Measurements from ENCODE around the gene DTX3. TPM values are rescaled to one million over a fixed set of nuclear protein-coding genes. Genes with fewer than 3 reads are reported as not detected.
"Not testable (repeated sequence)": the region's sequence is repeated elsewhere in the genome, so short reads cannot be mapped to it uniquely, and the experiment has no call there.

DTX3 gene
- total and polyA plus RNA-seq, 7 donors, result 1.2 to 68.4 (median 42.9) TPM

- no peak overlapping the region for H3K27ac ChIP-seq
- H3K4me1 ChIP-seq, result no peaks in the 10 kb centered on the region
- H3K27me3 ChIP-seq, result no peaks in the 10 kb centered on the region
- intact Hi-C loops (cut with DNase I), result no loop called here
- H3K4me3 ChIP-seq, result no peak overlapping the region
- TF ChIP-seq CTCF (IDR thresholded peaks at IDR 0.05), result no peak
- no peak for TF ChIP-seq POLR2A (IDR thresholded peaks at IDR 0.05)
- H3K9me3 ChIP-seq, result no peaks in the 10 kb centered on the region
- no peak for DNase-seq
- WGBS, 2 donors, result 54 to 76% methylated on average over 3 of the region's 3 CpGs
- H3K36me3 ChIP-seq, result no peaks in the 10 kb centered on the region
These were observed 49.4 kb downstream of the DTX3 start for GRCh38 chr12:57654042-57654441.

GRCh38 chr12:57655541-57656240, 51.1 kb downstream of the DTX3 start:
- DNase-seq, result no peak
- Histone ChIP-seq H3K36me3 (no peaks in the 10 kb centered on the region), H3K4me1 (no peaks in the 10 kb centered on the region), H3K9me3 (no peaks in the 10 kb centered on the region), H3K27me3 (no peaks in the 10 kb centered on the region), H3K4me3 (no peak overlapping the region), H3K27ac (no peak overlapping the region)
- 84 to 88% methylated on average over 23 of the region's 23 CpGs for WGBS, 2 donors
- TF ChIP-seq POLR2AphosphoS5 (IDR thresholded peaks at IDR 0.05) (no peak), CTCF (IDR thresholded peaks at IDR 0.05) (no peak), EP300 (IDR thresholded peaks at IDR 0.05) (no peak), POLR2A (IDR thresholded peaks at IDR 0.05) (no peak)
- intact Hi-C loops (cut with DNase I), result no loop called here

- H3K27ac ChIP-seq; H3K9me3 ChIP-seq; intact Hi-C loops (cut with DNase I); H3K27me3 ChIP-seq; H3K36me3 ChIP-seq; DNase-seq; H3K4me3 ChIP-seq; H3K4me1 ChIP-seq: not testable (repeated sequence)
- WGBS, 2 donors, result 73 to 86% methylated on average over 4 of the region's 4 CpGs
These were observed 51.8 kb downstream of the DTX3 start for GRCh38 chr12:57656408-57656807.

GRCh38 chr12:57657744-57658143, 53.1 kb downstream of the DTX3 start:
- H3K4me3 ChIP-seq, result no peak overlapping the region
- TF ChIP-seq CTCF (IDR thresholded peaks at IDR 0.05), result no peak
- TF ChIP-seq POLR2A (IDR thresholded peaks at IDR 0.05), result no peak
- TF ChIP-seq EP300 (IDR thresholded peaks at IDR 0.05), result no peak
- no peak for TF ChIP-seq POLR2AphosphoS5 (IDR thresholded peaks at IDR 0.05)
- H3K27me3 ChIP-seq, result no peaks in the 10 kb centered on the region
- 64 to 68% methylated on average over 3 of the region's 3 CpGs for WGBS, 2 donors
- intact Hi-C loops (cut with DNase I), result no loop called here
- H3K4me1 ChIP-seq, result no peaks in the 10 kb centered on the region
- no peaks in the 10 kb centered on the region for H3K9me3 ChIP-seq
- peak; percentile 66 for DNase-seq
- H3K27ac ChIP-seq, result no peak overlapping the region
- no peaks in the 10 kb centered on the region for H3K36me3 ChIP-seq

GRCh38 chr12:57658890-57659289, 54.3 kb downstream of the DTX3 start:
- Histone ChIP-seq H3K4me3 (no peak overlapping the region), H3K9me3 (no peaks in the 10 kb centered on the region), H3K36me3 (no peaks in the 10 kb centered on the region), H3K27ac (no peak overlapping the region), H3K4me1 (no peaks in the 10 kb centered on the region), H3K27me3 (no peaks in the 10 kb centered on the region)
- TF ChIP-seq POLR2AphosphoS5 (IDR thresholded peaks at IDR 0.05), result no peak
- TF ChIP-seq CTCF (IDR thresholded peaks at IDR 0.05), result no peak
- no peak for TF ChIP-seq POLR2A (IDR thresholded peaks at IDR 0.05)
- no peak for TF ChIP-seq EP300 (IDR thresholded peaks at IDR 0.05)
- no peak for DNase-seq
- WGBS, 2 donors, result 53 to 55% methylated on average over 3 of the region's 3 CpGs
- intact Hi-C loops (cut with DNase I), result no loop called here

Other genes starting within 250 kb of the DTX3 start
- 10 to 100 TPM; 28.3 to 37.7 (median 28.5) TPM for gene R3HDM2, start 173.8 kb upstream of the DTX3 start, total RNA-seq
- gene R3HDM2, start 173.8 kb upstream of the DTX3 start, polyA plus RNA-seq, result 10 to 100 TPM; 10.9 to 26.2 (median 14.4) TPM
- not detected for gene INHBC, start 170.0 kb upstream of the DTX3 start, total RNA-seq
- not detected for gene INHBC, start 170.0 kb upstream of the DTX3 start, polyA plus RNA-seq
- gene INHBE, start 149.5 kb upstream of the DTX3 start, total RNA-seq, result under 1 TPM in 1 of 4 donors, not detected in 3; 0.36 TPM
- under 1 TPM in 1 of 3 donors, not detected in 2; 0.09 TPM for gene INHBE, start 149.5 kb upstream of the DTX3 start, polyA plus RNA-seq
- gene GLI1, start 145.0 kb upstream of the DTX3 start, total RNA-seq, result 1 to 10 TPM in 2 of 4 donors, under 1 TPM in 1, not detected in 1; 0.71 to 3.9 (median 1.8) TPM
- 1 to 10 TPM in 1 of 3 donors, under 1 TPM in 1, not detected in 1; 0.60 to 1.5 TPM for gene GLI1, start 145.0 kb upstream of the DTX3 start, polyA plus RNA-seq
- gene ARHGAP9, start 125.0 kb upstream of the DTX3 start, total RNA-seq, result 10 to 100 TPM in 1 of 4 donors, 1 to 10 TPM in 3; 4.3 to 16.3 (median 6.8) TPM
- 10 to 100 TPM in 1 of 3 donors, 1 to 10 TPM in 2; 4.9 to 54.7 (median 6.6) TPM for gene ARHGAP9, start 125.0 kb upstream of the DTX3 start, polyA plus RNA-seq
- gene MARS1, start 116.8 kb upstream of the DTX3 start, total RNA-seq, result 10 to 100 TPM; 46.6 to 56.3 (median 53.2) TPM
- gene MARS1, start 116.8 kb upstream of the DTX3 start, polyA plus RNA-seq, result 10 to 100 TPM; 22.9 to 86.2 (median 25.8) TPM
- gene DDIT3, start 84.3 kb upstream of the DTX3 start, total RNA-seq, result 10 to 100 TPM; 30.7 to 48.5 (median 40.7) TPM
- gene DDIT3, start 84.3 kb upstream of the DTX3 start, polyA plus RNA-seq, result 10 to 100 TPM; 42.3 to 52.9 (median 46.7) TPM
- 10 to 100 TPM; 13.5 to 23.5 (median 16.0) TPM for gene MBD6, start 82.0 kb upstream of the DTX3 start, total RNA-seq
- gene MBD6, start 82.0 kb upstream of the DTX3 start, polyA plus RNA-seq, result 10 to 100 TPM; 16.2 to 52.8 (median 17.1) TPM
- gene DCTN2, start 57.6 kb upstream of the DTX3 start, total RNA-seq, result 100 to 1,000 TPM; 118 to 194 (median 141) TPM
- 100 to 1,000 TPM; 141 to 204 (median 172) TPM for gene DCTN2, start 57.6 kb upstream of the DTX3 start, polyA plus RNA-seq
- 1 to 10 TPM; 3.6 to 8.9 (median 6.9) TPM for gene KIF5A, start 54.8 kb upstream of the DTX3 start, total RNA-seq
- 1 to 10 TPM in 1 of 3 donors, under 1 TPM in 2; under 0.01 to 3.5 (median 0.46) TPM for gene KIF5A, start 54.8 kb upstream of the DTX3 start, polyA plus RNA-seq
- 10 to 100 TPM; 13.3 to 22.8 (median 18.4) TPM for gene PIP4K2C, start 13.6 kb upstream of the DTX3 start, total RNA-seq
- gene PIP4K2C, start 13.6 kb upstream of the DTX3 start, polyA plus RNA-seq, result 10 to 100 TPM; 21.0 to 30.5 (median 28.6) TPM
- gene ARHGEF25, start 6.6 kb downstream of the DTX3 start, total RNA-seq, result 100 to 1,000 TPM in 3 of 4 donors, 10 to 100 TPM in 1; 99.4 to 140 (median 113) TPM
- gene ARHGEF25, start 6.6 kb downstream of the DTX3 start, polyA plus RNA-seq, result 10 to 100 TPM in 2 of 3 donors, 1 to 10 TPM in 1; 5.8 to 22.8 (median 18.2) TPM
- gene B4GALNT1, start 28.4 kb downstream of the DTX3 start, total RNA-seq, result 1 to 10 TPM in 3 of 4 donors, under 1 TPM in 1; 0.99 to 4.4 (median 3.3) TPM
- 1 to 10 TPM in 1 of 3 donors, not detected in 2; 2.7 TPM for gene B4GALNT1, start 28.4 kb downstream of the DTX3 start, polyA plus RNA-seq
- gene OS9, start 89.3 kb downstream of the DTX3 start, total RNA-seq, result 100 to 1,000 TPM; 122 to 183 (median 156) TPM
- gene OS9, start 89.3 kb downstream of the DTX3 start, polyA plus RNA-seq, result 100 to 1,000 TPM in 1 of 3 donors, 10 to 100 TPM in 2; 69.1 to 243 (median 95.3) TPM
- gene AGAP2, start 133.9 kb downstream of the DTX3 start, total RNA-seq, result 1 to 10 TPM in 3 of 4 donors, under 1 TPM in 1; 0.82 to 3.0 (median 1.8) TPM
- gene AGAP2, start 133.9 kb downstream of the DTX3 start, polyA plus RNA-seq, result 1 to 10 TPM in 1 of 3 donors, under 1 TPM in 2; under 0.01 to 6.4 (median 0.46) TPM
- gene TSPAN31, start 140.2 kb downstream of the DTX3 start, total RNA-seq, result 10 to 100 TPM; 43.2 to 85.8 (median 69.3) TPM
- gene TSPAN31, start 140.2 kb downstream of the DTX3 start, polyA plus RNA-seq, result 10 to 100 TPM; 12.0 to 33.8 (median 15.7) TPM
- gene CDK4, start 147.5 kb downstream of the DTX3 start, total RNA-seq, result 100 to 1,000 TPM in 1 of 4 donors, 10 to 100 TPM in 3; 54.6 to 108 (median 82.5) TPM
- 10 to 100 TPM; 34.9 to 89.1 (median 43.2) TPM for gene CDK4, start 147.5 kb downstream of the DTX3 start, polyA plus RNA-seq
- 10 to 100 TPM in 2 of 4 donors, 1 to 10 TPM in 2; 6.1 to 12.5 (median 9.4) TPM for gene MARCHF9, start 150.3 kb downstream of the DTX3 start, total RNA-seq
- 10 to 100 TPM in 1 of 3 donors, 1 to 10 TPM in 2; 5.5 to 14.9 (median 7.8) TPM for gene MARCHF9, start 150.3 kb downstream of the DTX3 start, polyA plus RNA-seq
- gene CYP27B1, start 162.3 kb downstream of the DTX3 start, total RNA-seq, result under 1 TPM in 1 of 4 donors, not detected in 3; 0.28 TPM
- gene CYP27B1, start 162.3 kb downstream of the DTX3 start, polyA plus RNA-seq, result 1 to 10 TPM in 2 of 3 donors, not detected in 1; 1.2 to 2.0 TPM
- gene METTL1, start 167.3 kb downstream of the DTX3 start, total RNA-seq, result 10 to 100 TPM in 1 of 4 donors, 1 to 10 TPM in 3; 3.8 to 12.2 (median 7.4) TPM
- 10 to 100 TPM in 2 of 3 donors, 1 to 10 TPM in 1; 7.6 to 16.7 (median 10.2) TPM for gene METTL1, start 167.3 kb downstream of the DTX3 start, polyA plus RNA-seq
- gene EEF1AKMT3, start 167.8 kb downstream of the DTX3 start, total RNA-seq, result 10 to 100 TPM in 2 of 4 donors, 1 to 10 TPM in 2; 9.0 to 11.9 (median 10.6) TPM
- 1 to 10 TPM; 1.6 to 8.4 (median 2.5) TPM for gene EEF1AKMT3, start 167.8 kb downstream of the DTX3 start, polyA plus RNA-seq
- 10 to 100 TPM in 3 of 4 donors, 1 to 10 TPM in 1; 8.0 to 29.6 (median 25.3) TPM for gene TSFM, start 178.0 kb downstream of the DTX3 start, total RNA-seq
- gene TSFM, start 178.0 kb downstream of the DTX3 start, polyA plus RNA-seq, result 10 to 100 TPM; 36.0 to 49.3 (median 47.9) TPM
- gene AVIL, start 213.9 kb downstream of the DTX3 start, total RNA-seq, result 10 to 100 TPM in 1 of 4 donors, 1 to 10 TPM in 3; 2.1 to 12.2 (median 5.1) TPM
- gene AVIL, start 213.9 kb downstream of the DTX3 start, polyA plus RNA-seq, result 10 to 100 TPM in 1 of 3 donors, 1 to 10 TPM in 2; 6.2 to 11.4 (median 8.3) TPM
- gene CTDSP2, start 241.9 kb downstream of the DTX3 start, total RNA-seq, result 100 to 1,000 TPM; 121 to 183 (median 135) TPM
- 100 to 1,000 TPM in 2 of 3 donors, 10 to 100 TPM in 1; 85.3 to 122 (median 105) TPM for gene CTDSP2, start 241.9 kb downstream of the DTX3 start, polyA plus RNA-seq

All from sigmoid colon (tissue), 7 donors.